Stimulated activated CD4-positive, alpha-beta T cell treated with anti-CD3 and anti-CD28 coated beads, Interleukin-4, amount 100 ng/mL, for 24 hours (primary cell): ENCODE data around the gene PDE4D.

ENCODE experiments used
- DNase-seq: peaks from one replicate; pipeline ENCODE4 v3.0.0-alpha.2; 2020

The PDE4D gene

DNA sequence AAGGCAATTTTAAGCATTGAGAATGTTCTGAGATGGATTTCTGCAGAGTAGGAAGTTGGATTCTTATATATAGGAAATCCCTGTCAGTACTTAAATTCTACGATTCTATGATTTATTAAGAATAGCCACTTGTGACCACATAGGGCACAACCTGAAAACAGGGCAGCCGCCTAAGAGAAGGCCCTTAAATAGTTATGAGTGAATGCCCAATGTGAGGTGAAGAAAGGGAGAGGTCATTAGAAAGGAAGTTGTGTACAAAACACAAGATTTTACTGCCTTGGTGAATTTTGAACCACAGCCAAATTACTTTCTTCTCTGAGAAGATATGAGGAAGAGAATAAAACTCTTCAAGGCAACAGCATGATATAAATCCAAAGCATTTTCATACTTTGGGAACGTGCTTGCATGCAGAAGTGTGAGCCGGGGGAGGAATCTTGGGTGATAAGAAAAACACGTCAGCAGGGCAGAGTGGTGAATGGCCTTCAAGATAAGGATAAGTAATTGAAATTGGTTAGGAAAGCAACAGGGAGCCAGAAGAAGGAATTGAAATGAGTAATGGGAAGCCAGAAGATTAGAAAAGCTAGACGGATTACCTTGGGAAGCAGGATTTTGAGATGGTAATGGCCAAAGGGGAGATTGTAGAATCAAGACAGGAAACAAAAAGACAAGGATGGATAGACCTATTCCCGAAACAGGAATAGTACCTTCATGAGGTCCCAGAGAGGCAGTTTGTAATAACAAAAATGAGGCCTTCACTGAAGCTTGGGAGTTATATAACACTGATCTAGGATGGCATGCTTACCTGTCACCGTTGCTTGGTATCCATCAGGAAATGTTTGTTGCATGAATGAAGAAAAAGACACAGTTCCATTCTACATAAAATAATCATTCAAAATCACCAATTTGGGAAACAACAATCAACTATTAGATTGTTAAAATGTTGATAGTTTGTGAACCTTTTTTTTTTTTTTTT is 244.3 kb downstream of the PDE4D start:
- DNase-seq = no peak

DNA sequence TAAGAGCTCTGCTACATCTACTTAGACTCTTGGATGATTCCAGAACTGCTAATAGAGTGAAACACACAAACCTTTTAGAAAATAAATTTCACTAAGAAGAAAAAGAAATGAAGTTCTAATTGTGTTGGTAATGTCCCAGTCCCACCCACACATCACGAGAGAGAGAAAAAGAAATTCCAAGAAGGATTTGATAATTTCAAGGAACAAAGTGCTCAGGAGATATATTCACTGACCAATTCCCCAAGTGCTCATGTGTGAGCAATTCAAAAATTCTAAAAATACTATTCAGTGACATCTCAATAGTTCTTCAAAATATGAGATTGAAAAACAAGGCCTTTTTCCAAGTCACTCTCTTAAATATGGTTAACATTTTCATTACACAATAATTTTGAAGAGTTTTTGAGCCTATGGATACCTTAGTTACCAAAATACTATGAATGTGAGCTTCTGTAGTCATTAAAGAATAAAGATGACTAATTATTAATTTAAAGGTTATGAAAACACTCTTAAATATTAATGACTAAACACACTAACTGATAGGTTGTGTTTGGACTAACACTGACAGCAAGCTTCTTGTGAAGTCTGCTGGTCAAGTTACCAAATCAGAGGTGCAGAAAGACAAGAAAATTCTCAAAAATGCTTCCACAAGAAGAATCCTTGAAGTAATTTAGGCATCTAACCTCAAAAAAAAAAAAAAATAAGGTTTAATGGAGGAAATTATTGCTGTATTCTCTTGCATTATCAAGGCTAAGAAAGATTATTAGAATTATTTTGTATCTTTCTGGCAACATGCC is 245.3 kb downstream of the PDE4D start:
- no peak for DNase-seq

DNA sequence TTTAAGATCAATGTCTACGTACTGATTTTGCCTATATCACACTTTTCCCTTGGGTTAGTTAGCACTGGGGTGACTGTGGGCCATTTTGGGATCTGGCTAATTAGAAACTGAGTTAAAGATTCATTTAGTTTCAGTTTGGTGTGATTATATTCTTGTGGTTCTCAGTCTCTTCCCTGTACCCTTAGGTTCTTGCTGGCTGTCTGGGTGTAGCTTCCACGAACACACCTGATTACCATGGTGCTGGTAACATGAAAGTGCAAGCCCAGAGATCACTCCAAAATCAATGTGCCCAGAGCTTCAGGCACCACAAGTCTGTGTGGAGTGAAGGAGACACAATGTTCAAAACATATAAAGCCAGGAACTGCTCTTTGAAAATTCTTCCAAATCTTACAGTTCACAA is 248.1 kb downstream of the PDE4D start:
- DNase-seq = no peak

DNA sequence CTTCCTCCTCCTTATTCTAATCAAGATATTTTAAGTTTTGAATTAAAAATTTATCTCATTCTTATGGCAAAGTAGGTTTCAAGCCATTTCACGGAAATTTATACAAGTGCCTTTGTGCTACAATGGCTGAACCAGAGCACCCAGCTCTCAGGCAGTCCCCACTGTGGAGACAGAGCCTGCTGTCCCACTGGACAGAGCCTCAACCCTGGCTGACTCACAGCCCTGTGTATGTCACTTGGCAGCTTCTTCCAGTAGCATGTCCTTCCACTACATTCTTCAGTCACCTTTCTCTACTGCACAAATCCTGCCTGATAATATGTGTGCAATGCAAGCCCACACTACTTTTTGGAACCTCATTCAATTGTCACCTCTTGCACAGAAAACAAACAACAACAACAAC is 253.1 kb downstream of the PDE4D start:
- no peak for DNase-seq

DNA sequence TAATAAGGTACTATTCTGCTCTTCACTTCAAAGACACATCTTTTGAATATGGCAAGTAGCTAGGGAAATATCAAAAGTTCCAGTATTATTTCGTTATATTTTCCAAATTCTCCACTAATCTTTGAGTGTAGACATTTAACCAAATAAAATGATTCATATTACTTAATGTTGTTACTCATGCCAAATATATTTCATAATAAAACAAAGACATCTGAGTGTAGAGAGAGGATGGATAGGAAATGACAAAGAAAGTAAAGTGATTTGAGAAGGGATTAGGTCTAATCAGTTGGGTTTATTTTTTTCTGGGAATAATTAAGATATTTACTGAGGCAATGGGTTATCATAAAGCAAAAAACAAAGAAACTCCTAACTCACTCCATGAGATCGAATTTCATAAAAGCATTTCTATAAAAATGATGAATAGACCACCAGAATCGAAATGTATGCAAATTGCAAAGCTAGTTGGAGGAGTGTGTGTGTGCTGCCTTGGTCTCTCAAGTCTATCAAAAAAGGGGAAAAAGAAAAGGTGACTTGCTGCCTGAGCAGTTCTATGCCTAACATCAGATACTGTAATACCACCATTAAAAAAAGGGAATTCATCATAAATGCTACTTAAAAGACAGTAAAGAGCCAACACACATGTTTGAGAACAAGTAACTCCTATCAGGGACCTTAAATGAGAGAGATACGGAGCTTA is 255.5 kb downstream of the PDE4D start:
- no peak for DNase-seq

DNA sequence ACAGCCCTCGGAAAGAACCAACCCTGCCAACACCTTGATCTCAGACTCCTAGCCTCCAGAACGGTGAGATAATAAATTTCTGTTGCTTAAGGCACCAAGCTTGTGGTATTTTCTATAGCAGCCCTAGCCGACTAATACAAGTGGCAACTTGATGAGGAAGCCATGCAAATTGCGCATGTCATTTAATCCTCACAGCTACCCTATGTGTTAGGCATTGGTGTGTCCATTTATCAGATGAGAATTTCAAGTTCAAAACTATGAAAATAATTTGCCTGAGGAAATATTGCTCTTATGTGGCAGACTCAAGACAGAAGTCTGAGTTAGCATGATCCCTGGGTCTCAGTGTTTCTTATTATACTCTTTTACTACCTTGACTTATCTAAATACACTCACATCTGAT is 264.0 kb downstream of the PDE4D start:
- no peak for DNase-seq

DNA sequence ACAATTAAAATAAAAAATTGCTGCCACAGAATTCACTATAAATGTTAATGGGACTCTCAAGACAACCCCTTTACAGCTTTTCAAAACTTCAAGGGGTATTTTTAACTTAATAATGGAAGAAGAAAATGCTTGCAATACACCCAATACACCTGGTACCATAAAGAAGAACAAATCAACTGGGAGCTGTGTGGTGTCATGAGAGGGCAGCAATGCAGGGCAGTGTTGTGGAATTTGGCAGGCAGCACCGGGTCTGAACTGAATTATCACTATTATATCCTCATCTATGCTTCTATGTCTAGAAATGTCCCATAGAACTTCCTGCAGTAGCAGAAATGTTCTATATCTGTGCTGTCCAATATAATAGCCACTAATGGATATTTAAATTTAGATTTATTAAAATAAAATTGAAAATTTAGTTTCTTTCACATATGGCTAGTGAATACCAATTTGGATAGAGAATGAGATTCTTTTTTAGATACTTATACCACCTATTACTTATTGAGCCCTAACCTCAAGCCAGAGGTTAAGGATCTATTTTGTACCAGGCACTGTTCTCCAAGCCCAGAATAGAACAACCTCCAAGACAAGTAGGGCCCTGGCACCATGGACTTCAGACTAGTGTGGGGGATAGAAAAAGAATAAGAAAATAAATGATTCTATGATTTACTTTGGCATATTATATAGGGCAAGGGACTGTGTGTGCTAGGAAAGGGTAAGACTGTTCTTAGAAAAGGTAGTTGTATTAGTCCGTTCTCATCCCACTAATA is 265.3 kb downstream of the PDE4D start:
- DNase-seq = no peak

DNA sequence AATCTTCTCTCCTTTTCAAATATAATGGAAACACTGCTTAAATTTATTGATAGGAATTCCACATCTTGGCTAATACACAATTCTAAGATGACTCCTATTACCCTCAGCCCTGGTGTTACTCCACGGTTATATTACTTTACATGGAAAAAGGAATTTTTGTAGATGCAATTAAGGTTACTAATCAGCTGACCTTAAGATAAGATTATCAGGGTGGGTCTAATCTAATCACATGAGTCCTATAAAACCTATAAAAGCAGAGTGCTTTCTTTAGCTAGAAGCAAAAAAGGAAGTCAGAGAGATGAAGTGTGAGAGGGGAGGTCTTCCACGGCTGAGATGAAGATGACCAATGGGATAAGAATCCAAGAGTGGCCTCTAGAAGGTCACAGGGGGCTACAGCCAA is 268.6 kb downstream of the PDE4D start:
- no peak for DNase-seq

DNA sequence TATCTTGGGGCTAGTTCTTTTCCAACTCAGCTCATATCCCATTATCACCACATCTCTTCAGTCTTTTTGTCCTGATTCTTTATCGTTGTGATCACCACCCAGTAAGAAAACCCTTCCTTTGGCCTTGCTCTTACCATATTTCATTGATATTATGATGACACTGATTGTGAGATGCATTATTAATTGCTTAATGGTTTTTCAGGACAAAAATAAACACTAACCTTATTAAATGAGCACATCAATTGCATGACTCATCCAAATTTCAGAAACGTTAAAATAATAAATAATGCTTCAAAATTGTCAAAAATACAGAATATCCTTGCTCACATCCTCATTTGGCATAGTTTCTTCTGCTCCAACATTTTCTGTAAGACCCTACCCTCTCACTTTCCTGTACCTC is 270.7 kb downstream of the PDE4D start:
- no peak for DNase-seq

DNA sequence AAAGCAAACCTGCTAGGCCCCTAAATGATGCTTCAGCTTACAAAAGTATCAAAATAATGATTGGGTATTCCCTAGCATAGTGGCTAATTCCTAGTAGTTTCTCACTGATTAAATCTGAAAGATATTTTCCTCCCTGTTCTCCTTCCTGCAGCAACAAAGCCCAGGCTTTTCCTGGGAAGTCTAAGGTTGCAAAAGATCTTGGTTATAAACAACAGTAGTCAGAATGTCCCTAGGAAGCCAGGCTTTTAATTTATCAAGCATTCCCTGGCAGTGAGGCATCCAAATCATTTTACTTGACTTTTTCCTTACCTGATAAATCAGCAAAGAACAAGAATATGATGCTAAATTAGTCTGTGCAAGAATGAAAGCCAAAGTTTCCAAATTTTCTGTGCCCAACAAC is 272.0 kb downstream of the PDE4D start:
- DNase-seq = no peak

DNA sequence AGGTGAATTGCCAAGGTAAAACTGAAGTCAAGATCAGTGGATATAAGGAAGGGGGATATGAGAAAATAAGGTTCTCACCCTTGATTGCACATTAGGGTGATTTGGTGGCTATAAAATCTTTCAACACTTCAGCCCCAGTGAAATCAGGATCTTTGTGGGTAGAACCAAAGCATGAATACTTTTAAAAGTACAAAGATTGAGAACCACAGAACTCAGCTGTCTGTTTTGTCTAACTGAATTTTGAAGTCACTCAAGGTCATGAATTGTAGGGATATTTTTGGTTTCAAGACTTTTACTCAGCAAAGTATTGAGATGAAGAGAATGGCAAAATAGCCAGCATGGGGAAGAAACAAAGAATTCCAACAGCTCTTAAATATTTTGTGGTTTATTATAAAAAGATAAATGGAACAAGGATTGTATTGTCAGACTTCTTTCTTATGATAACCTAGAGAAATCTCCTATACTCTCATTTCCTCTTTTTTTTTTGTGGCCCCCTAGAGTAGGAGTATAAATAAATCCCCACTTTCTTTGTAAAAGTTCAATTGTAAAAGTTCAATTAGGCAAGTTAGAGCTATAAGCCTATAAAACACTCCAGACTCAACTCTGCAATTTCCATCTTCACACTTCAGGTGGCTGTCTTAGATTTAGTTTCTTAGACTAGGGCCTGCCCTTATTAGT is 272.9 kb downstream of the PDE4D start:
- no peak for DNase-seq

DNA sequence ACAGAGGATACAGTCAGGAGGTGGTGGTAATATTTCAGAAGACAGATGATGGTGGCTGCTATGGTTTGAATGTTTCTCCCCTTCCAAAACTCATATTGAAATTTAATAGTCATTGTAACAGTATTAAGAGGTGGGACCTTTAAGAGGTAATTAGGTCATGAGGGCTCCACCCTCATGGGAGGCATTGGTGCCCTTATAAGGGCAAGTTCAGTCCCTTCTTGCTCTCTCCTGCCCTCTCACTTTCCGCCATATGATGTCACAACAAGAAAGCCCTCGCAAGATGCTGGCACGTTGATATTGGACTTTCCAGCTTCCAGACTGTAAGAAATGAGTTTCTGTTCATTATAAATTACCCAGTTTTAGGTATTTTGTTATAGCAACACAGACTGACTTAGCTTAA is 274.9 kb downstream of the PDE4D start:
- no peak for DNase-seq

DNA sequence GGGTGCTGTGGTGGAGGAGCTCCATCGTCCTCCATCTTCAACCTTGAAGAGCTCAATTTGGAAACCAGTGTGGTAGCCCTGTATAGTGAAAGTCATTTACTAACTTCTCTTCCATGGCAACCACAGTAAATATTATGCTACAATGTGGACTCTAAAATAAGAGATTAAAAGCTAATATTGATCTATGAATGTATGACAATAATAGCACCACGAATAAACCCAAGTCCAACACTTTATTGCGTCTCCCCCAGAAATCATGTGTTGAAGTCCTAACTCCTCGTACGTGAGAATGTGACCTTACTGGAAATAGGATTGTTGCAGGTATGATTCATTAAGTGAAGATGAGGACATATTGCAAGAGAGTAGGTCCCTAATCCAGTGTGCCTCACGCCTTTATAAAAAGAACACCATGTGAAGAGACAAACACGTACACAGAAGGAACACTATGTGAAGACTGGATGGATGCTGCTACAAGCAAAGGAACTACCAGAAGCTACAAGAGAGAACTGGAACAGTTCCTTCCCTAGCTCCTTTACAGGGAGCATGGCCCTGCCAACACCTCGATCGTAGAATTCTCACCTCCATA is 276.2 kb downstream of the PDE4D start:
- DNase-seq = no peak

DNA sequence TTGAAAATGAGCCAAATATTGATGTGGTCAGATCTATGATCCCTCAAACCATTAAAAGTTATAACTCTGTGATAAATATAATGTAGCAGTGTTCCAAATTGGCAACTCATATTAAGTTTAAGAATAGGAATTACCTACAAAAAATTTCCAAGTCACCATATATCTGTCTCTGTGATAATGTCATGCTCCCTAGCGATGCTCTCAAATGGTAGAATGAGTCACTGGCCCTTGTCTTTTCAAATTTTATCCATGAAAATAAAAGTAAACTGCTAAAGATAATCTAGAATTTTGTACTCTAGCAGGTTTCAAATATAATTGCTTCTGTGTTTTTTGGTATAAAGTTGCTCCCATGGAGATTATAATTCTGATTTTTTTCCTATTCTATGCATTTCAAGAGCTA is 277.1 kb downstream of the PDE4D start:
- DNase-seq = no peak

DNA sequence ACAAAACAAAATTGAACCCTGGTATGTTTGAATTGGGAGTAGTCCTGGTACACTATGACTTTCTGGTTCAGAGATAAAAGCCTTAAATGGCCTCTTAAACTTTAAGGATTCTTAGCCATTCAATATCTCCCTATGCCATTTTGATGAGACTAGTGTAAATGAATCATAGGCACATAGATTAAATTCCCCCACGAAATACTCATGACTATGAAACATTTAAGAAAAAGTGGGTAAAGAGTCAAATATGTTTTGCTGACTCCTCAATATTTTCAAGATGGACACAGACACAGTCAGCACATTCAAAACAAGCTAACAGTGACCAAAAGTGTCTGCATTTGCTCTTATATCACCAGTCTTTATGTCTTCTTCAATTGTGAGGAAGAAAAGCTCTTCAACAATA is 278.3 kb downstream of the PDE4D start:
- DNase-seq = no peak

DNA sequence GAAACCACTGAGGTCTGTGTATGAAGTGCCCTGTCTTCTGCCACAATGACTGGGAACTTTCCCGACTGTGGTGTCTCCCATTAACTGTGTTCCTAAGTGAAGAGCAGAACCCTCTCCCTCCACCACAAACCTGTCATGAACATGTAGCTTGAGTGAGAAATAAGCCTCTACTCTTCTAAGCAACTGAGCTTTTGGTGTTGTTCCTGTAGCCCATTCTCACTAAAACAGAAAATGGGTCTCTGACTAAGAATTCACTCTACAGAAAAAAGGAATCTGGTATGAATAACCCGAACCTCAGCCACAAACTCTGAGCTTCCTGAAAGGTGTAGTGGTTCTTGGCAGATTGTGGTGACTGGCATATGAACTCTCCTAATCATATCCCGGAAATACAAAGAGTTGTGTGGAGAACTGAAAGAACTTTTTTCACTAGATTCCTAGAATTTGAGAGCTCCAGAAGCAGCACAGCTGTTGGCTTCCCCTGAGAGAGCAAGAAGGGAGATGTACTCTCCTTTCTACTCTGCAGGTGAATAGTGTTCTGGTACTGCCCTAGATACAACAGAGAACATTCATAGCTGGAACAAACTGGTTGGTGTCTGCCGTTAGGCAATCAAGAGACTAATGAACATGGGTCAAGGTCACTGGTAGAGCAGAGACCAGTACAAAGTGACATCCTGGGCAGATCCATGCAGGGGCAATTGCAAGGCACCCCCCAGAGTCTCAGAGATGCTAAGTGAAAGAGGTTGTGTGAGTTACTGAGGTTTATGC is 283.8 kb downstream of the PDE4D start:
- no peak for DNase-seq

DNA sequence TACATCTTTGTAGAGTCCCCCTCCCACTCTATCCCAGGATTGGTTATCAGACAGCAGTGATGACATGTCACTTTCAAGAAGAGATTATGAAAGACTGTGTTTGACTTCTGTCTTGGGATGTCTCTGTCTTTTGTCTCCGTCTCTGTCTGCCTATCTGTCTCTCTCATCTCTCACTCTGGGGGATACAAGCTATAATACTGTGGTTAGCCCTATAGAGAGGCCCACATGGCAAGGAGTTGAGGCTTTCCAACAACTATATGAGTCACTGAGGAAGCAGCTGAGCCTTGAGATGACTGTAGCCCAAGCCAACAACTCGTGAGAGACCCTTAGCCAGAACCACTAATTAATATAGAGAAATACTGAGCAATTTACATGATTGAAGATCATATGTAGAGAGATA is 284.8 kb downstream of the PDE4D start:
- DNase-seq = no peak

DNA sequence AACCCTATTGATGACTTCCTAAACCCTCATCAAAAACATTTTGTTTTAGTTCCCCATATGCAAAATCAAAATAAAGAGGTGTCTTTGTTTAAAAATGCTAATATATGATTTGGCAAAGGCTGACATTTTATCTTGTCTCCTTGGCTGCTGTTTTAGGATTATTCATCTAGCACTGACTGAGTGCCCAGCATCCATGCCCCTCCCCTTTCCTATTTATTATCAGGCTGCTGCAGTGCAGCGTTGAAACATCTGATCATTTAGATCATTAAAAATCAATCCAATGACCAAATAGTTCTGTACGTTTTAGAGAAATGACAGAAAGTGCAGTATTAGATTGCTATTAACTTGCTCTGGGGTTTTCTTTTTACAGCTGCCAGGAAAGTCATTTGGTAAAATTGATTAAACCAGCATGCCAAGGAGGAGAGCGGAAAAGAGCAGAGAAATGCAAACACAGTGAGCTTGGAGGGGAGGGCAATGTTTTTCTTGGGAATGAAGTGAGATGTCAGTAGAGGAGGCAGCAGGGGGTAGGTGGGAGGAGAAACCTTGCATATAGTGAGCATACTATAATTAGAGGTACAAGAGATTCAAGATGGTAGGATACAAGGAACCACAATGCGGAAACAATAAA is 286.3 kb downstream of the PDE4D start:
- DNase-seq = no peak

DNA sequence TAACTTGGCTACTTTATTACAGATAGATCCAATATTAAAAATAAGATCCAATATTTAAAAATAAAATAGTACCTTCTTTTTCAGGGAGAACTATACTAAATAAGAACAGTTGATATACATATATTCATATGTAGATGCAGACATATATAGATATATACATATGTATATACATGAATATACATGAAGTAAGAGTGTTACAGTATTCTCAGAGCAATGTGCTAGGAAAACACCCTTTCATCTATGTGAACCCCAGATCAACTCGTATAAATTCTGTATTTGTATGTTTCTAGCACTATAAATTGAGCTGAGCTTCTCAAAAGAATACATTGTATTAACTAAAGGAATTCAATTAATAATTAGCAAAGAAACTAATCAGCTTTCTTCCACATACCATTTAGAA is 287.6 kb downstream of the PDE4D start:
- DNase-seq = no peak

DNA sequence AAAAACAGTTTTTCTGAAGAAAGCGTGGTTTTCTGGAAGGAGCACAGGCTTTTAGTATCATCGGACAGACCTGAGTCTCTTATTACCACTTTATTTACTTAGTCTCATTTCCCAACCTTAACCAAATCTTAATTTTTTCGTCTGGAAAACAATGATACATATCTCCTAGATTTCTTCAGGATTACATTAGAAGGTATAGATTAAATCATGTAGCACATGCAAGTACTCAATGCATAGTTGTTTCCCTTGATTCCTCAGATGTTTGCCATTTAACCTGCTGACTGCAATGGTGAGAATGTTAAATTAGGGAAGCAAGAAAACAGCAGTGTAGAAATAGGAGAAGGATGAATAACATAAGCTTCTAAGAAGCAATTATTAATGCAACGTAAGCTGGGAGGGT is 289.4 kb downstream of the PDE4D start:
- no peak for DNase-seq
